ENCODE measurements around the gene FAM131A. TPM values are rescaled to one million over a fixed set of nuclear protein-coding genes. Genes with fewer than 3 reads are reported as not detected.
A peak's percentile ranks its signal among the peaks of the same experiment; 100 is the strongest.

Gene FAM131A
- total and polyA plus RNA-seq, 9 of the 15 experiments (the other 6 are each of a cell fraction or from before 2014, with no cell fraction given) = 0.48 to 11.1 (median 4.3) TPM

DNA sequence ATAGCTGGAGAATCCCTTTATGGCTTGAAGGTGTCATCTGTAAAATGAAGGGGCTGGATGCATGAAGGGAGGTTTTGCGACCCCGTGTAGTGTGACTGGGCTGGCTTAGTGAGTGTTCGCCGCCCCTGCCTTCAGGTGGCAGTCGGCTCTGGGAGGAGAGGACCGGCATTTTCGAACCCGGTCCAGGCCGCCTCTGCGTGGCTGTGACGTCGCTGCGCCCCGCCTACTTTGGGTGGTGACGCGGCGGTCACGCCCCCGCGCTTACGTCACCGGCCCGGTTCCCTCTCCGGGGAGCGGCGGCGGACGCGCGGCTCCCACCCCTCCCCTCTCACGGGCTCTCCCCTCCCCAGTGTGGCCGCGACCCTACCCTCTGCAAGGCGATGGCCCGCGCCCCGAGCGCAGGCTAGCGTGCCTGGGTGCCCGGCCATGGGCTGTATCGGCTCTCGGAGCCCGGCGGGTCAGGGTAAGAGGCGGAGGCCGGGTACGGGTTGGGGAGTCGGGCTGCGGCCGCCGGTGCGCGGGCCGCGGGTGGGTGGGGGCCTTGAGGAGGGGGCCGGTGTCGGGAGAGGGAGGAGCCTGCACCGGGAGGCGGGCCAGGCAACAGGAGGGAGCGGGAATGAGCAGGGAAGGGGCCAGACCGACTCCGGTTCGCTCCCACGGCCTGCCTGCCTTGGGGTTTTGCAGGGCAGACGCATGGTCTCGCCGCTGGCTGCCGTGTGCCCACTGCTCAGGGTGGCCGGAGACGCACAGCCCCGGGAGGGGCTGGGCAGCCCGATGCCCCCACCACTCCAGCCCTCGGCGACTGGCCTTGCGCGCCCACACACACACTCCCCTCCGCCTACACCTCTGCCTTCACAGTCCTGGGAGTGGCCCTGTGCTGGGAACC, 1.5 kb upstream of the FAM131A start (continued):
- TF ChIP-seq, protein P1, sequence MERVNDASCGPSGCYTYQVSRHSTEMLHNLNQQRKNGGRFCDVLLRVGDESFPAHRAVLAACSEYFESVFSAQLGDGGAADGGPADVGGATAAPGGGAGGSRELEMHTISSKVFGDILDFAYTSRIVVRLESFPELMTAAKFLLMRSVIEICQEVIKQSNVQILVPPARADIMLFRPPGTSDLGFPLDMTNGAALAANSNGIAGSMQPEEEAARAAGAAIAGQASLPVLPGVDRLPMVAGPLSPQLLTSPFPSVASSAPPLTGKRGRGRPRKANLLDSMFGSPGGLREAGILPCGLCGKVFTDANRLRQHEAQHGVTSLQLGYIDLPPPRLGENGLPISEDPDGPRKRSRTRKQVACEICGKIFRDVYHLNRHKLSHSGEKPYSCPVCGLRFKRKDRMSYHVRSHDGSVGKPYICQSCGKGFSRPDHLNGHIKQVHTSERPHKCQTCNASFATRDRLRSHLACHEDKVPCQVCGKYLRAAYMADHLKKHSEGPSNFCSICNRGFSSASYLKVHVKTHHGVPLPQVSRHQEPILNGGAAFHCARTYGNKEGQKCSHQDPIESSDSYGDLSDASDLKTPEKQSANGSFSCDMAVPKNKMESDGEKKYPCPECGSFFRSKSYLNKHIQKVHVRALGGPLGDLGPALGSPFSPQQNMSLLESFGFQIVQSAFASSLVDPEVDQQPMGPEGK (CRISPR knock-in tag; IDR thresholded peaks at IDR 0.05; ENCODE audit: borderline replicate concordance) = no peak
- TF ChIP-seq ESRRA (IDR thresholded peaks at IDR 0.05; ENCODE audit: borderline replicate concordance, low read depth) = no peak; the same call in 1 of the 2 replicates
- TF ChIP-seq SP1 (CRISPR knock-in tag; IDR thresholded peaks at IDR 0.05) = peak; percentile 95
- no peak for TF ChIP-seq HNRNPH1 (optimal IDR thresholded peaks at IDR 0.05; ENCODE audit: low read depth, low read length)
- no peak; the same call in 1 of the 2 replicates for TF ChIP-seq HOXB6 (CRISPR knock-in tag; IDR thresholded peaks at IDR 0.05; ENCODE audit: borderline replicate concordance)
- TF ChIP-seq ZNF436 (CRISPR knock-in tag; IDR thresholded peaks at IDR 0.05) = no peak
- no peak for TF ChIP-seq ASH1L (IDR thresholded peaks at IDR 0.05; ENCODE audit: borderline replicate concordance, low read depth, partially characterized antibody)
- no peak for TF ChIP-seq ARID3B (CRISPR knock-in tag; IDR thresholded peaks at IDR 0.05; ENCODE audit: borderline replicate concordance)
- TF ChIP-seq RREB1 (CRISPR knock-in tag; IDR thresholded peaks at IDR 0.05) = no peak
- TF ChIP-seq, protein P2, sequence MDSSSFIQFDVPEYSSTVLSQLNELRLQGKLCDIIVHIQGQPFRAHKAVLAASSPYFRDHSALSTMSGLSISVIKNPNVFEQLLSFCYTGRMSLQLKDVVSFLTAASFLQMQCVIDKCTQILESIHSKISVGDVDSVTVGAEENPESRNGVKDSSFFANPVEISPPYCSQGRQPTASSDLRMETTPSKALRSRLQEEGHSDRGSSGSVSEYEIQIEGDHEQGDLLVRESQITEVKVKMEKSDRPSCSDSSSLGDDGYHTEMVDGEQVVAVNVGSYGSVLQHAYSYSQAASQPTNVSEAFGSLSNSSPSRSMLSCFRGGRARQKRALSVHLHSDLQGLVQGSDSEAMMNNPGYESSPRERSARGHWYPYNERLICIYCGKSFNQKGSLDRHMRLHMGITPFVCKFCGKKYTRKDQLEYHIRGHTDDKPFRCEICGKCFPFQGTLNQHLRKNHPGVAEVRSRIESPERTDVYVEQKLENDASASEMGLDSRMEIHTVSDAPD (CRISPR knock-in tag; IDR thresholded peaks at IDR 0.05) = no peak
- no peak for TF ChIP-seq CC2D1A (IDR thresholded peaks at IDR 0.05)
- TF ChIP-seq JUND (IDR thresholded peaks at IDR 0.05; ENCODE audit: borderline replicate concordance, low read depth, low read length) = peak; percentile 88
- peak; percentile 80; the same call in 1 of the 3 replicates for TF ChIP-seq JUND (tag; IDR thresholded peaks at IDR 0.05; ENCODE audit: borderline replicate concordance, low read depth, low read length)
- no peak; a peak in 1 of 4 replicates for TF ChIP-seq TEAD1 (CRISPR knock-in tag; IDR thresholded peaks at IDR 0.05)
- TF ChIP-seq ZFPM2 (CRISPR knock-in tag; IDR thresholded peaks at IDR 0.05) = no peak
